Heart left ventricle (tissue), 13 donors: Measurements from ENCODE around the gene ITPR2.

Experiments used
- CTCF ChIP-seq, 12 donors: fragments of 200-600 bp; sonication (generic) in 4 of 12; IDR thresholded peaks; one replicate each; pipeline versions ENCODE4 v1.5.0 to v1.8.0; 2018 to 2022; ENCODE audit warnings: antibody characterized with exemption in 12 of 12, mild to moderate bottlenecking in 5 of 12
- POLR2A ChIP-seq, 2 donors: fragments of 450-650 bp; IDR thresholded peaks; one replicate each; pipeline ENCODE4 v1.6.1; 2017; ENCODE audit warnings: antibody characterized with exemption in 2 of 2, mild to moderate bottlenecking in 2 of 2, moderate library complexity in 2 of 2
- donor health status: ischemic (EF 13 %, LVEDD 7.1; RV severe dilation, severe dysfunction).
- donor health status: DM: no; HTN: yes; CAD: no.
- donor health status: DM: no; HTN: no; CAD: no.
- donor health status: ischemic (EF 25% LVEDD 6.9; RV normal size, moderate dysfunction).
- donor health status: ischemic (EF 25% LVEDD 5.7; RV mildly dilated, moderate dysfunction).
- donor health status: ischemic (EF 35%, LVEDD 5.7; RV mildly dilated, moderate dysfunction).
- donor health status: nonischemic (EF 11% LVEDD 7.7; RV severe dilation, severe dysfunction).
- donor health status: DM: yes; HTN: yes; CAD: no.
- donor health status: PGD.
- donor health status: ischemic (EF 29% LVEDD 5.4; RV normal size, mild dysfunction).
- donor health status: nonischemic (EF 23%, LVEDD 6.1; RV moderate dilation, normal function).

- TF ChIP-seq CTCF (IDR thresholded peaks at IDR 0.05) = no peak
- no peak for TF ChIP-seq POLR2A (IDR thresholded peaks at IDR 0.05)
Measured at GRCh38 chr12:26749781-26750180, 83.2 kb downstream of the ITPR2 start.
